ENCODE data around the gene P4HA3.

- TF ChIP-seq EZH2phosphoT487 (IDR thresholded peaks at IDR 0.05; ENCODE audit: borderline replicate concordance, low read length), result no peak
- TF ChIP-seq, protein P1, sequence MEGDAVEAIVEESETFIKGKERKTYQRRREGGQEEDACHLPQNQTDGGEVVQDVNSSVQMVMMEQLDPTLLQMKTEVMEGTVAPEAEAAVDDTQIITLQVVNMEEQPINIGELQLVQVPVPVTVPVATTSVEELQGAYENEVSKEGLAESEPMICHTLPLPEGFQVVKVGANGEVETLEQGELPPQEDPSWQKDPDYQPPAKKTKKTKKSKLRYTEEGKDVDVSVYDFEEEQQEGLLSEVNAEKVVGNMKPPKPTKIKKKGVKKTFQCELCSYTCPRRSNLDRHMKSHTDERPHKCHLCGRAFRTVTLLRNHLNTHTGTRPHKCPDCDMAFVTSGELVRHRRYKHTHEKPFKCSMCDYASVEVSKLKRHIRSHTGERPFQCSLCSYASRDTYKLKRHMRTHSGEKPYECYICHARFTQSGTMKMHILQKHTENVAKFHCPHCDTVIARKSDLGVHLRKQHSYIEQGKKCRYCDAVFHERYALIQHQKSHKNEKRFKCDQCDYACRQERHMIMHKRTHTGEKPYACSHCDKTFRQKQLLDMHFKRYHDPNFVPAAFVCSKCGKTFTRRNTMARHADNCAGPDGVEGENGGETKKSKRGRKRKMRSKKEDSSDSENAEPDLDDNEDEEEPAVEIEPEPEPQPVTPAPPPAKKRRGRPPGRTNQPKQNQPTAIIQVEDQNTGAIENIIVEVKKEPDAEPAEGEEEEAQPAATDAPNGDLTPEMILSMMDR (conservative IDR thresholded peaks at IDR 0.05; ENCODE audit: low read depth, low read length), result no peak
- no peak for TF ChIP-seq EZH2 (IDR thresholded peaks at IDR 0.05; ENCODE audit: low read length, unreplicated experiment)
Measured at GRCh38 chr11:74312326-74312725, 886 bp upstream of the P4HA3 start.

Measured in PC-3 (cell line).